ENCODE data around the gene SUSD5.
"Not testable (repeated sequence)": the region's sequence is repeated elsewhere in the genome, so short reads cannot be mapped to it uniquely, and the experiment has no call there.

SUSD5 gene

GRCh38 chr3:33111581-33111980 lies 107.0 kb downstream of the SUSD5 start:
- DNase-seq, result no peak

GRCh38 chr3:33106854-33107253 lies 111.8 kb downstream of the SUSD5 start:
- DNase-seq, result not testable (repeated sequence)

- DNase-seq, result no peak
Measured at GRCh38 chr3:33105341-33105948, 113.2 kb downstream of the SUSD5 start.

- no peak for DNase-seq
Measured at GRCh38 chr3:33104803-33105202, 113.8 kb downstream of the SUSD5 start.

- no peak for DNase-seq
Measured at GRCh38 chr3:33103480-33103879, 115.1 kb downstream of the SUSD5 start.

GRCh38 chr3:33103034-33103433 lies 115.6 kb downstream of the SUSD5 start:
- DNase-seq, result no peak

GRCh38 chr3:33100229-33100628 lies 118.4 kb downstream of the SUSD5 start:
- DNase-seq, result no peak
